Loucy (cell line): Measurements from ENCODE around the gene DCAF6.

Experiments used
- CTCF ChIP-seq: fragments of 200-600 bp; sonication (generic); conservative IDR thresholded peaks from 2 replicates; pipeline ENCODE4 v1.5.1; 2014; ENCODE audit warnings: mild to moderate bottlenecking, antibody characterized with exemption, low read length
- EZH2phosphoT487 ChIP-seq: fragments of 200-600 bp; IDR thresholded peaks from 2 replicates; pipeline ENCODE4 v1.6.1; 2018; ENCODE audit warnings: antibody characterized with exemption, mild to moderate bottlenecking, moderate library complexity, borderline replicate concordance

- TF ChIP-seq CTCF (no peak), EZH2phosphoT487 (no peak)
Observed at GRCh38 chr1:168091720-168092550, 155.5 kb downstream of the DCAF6 start.
